K562 (cell line): ENCODE results near the gene ZRANB1.

ENCODE experiments used
- CHD7 ChIP-seq: fragments of 200-600 bp; sonication (generic); IDR thresholded peaks from one replicate; pipeline ENCODE4 v1.6.1; 2012; ENCODE audit warnings: mild to moderate bottlenecking, low read depth, low read length, inconsistent platforms
- CTCF ChIP-seq, 3 experiments: IDR thresholded peaks in 2 of 3; conservative IDR thresholded peaks in 1 of 3; 2 replicates each; pipeline ENCODE4 v1.5.1; 2011 to 2012; ENCODE audit warnings: low read length in 3 of 3, mild to moderate bottlenecking in 3 of 3, control low read depth in 2 of 3, improper control_type of control experiment in 1 of 3, inconsistent platforms in 1 of 3, low read depth in 1 of 3, mixed read lengths in 1 of 3, moderate library complexity in 1 of 3; ENCODE audit not compliant: insufficient read depth in 2 of 3
- E2F4 ChIP-seq: sonication (generic); formaldehyde crosslinking; IDR thresholded peaks from 2 replicates; pipeline ENCODE4 v1.8.0; 2022; ENCODE audit warnings: mild to moderate bottlenecking, low read depth, missing genetic modification reagents
- KAT7 ChIP-seq: sonication (generic); formaldehyde crosslinking; IDR thresholded peaks from 2 replicates; pipeline ENCODE4 v1.8.0; 2022; ENCODE audit warnings: missing genetic modification reagents, mild to moderate bottlenecking, borderline replicate concordance
- MXI1 ChIP-seq: IDR thresholded peaks from 2 replicates; pipeline ENCODE4 v1.6.1; 2011; ENCODE audit warnings: low read depth, mild to moderate bottlenecking, improper control_type of control experiment, low read length
- POLR2A ChIP-seq: fragments of 450-650 bp; conservative IDR thresholded peaks from 2 replicates; pipeline ENCODE4 v1.6.1; 2016
- POLR2AphosphoS2 ChIP-seq: IDR thresholded peaks from 2 replicates; pipeline ENCODE4 v1.6.1; 2012; ENCODE audit warnings: low read length, improper control_type of control experiment
- SMARCA4 ChIP-seq: fragments of 450-650 bp; IDR thresholded peaks from 2 replicates; pipeline ENCODE4 v1.6.1; 2016
- SP2 ChIP-seq: IDR thresholded peaks from 2 replicates; pipeline ENCODE4 v1.6.1; 2011; ENCODE audit warnings: mild to moderate bottlenecking, low read depth, low read length, moderate library complexity; ENCODE audit not compliant: poor library complexity, severe bottlenecking; ENCODE audit errors: extremely low read depth
- STAT5A ChIP-seq: IDR thresholded peaks from 2 replicates; pipeline ENCODE4 v1.6.1; 2012; ENCODE audit warnings: low read length, inconsistent platforms, borderline replicate concordance
- TARDBP ChIP-seq: fragments of 450-650 bp; IDR thresholded peaks from 2 replicates; pipeline ENCODE4 v1.6.1; 2016
- ZNF274 ChIP-seq: IDR thresholded peaks from 2 replicates; pipeline ENCODE4 v1.6.1; 2011; ENCODE audit warnings: low read depth, mild to moderate bottlenecking, low read length, moderate library complexity, borderline replicate concordance

- TF ChIP-seq SP2 (no peak), CTCF (IDR thresholded peaks at IDR 0.05 in 2 of 3, conservative IDR thresholded peaks at IDR 0.05 in 1 of 3; ENCODE audit: insufficient read depth in 2 of 3, low read depth in 1 of 3, low read length in 3 of 3) (no peak), POLR2A (no peak), KAT7 (CRISPR knock-in tag) (no peak), MXI1 (no peak), E2F4 (no peak), ZNF274 (no peak), TARDBP (no peak), STAT5A (no peak), SMARCA4 (no peak), CHD7 (no peak), POLR2AphosphoS2 (no peak)
Measured at GRCh38 chr10:125016123-125016522, 74.2 kb downstream of the ZRANB1 start.
